ENCODE results near the gene MASTL. TPM values are rescaled to one million over a fixed set of nuclear protein-coding genes. Genes with fewer than 3 reads are reported as not detected.

The MASTL gene
- polyA plus RNA-seq, 3 donors: 0.65 to 4.9 (median 2.4) TPM

DNA sequence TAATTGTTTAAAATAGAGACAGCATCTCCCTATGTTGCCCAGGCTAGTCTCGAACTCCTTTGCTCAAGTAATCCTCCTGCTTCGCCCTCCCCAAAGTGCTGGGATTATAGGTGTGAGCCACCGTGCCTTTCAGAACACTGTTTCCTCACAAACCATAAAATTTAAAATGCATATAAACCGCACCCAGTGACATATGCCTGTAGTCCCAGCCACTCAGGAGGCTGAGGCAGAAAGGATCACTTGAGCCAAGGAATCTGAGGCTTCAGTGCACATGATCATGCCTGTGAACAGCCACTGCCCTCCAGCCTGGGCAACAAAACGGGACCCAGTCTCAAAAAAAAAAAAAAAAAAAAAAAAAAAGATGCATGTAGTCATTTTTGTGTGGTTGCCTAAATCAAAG is 48.7 kb downstream of the MASTL start:
- WGBS (ENCODE audit: insufficient coverage): 100% methylated on average over 4 of the region's 5 CpGs
- Histone ChIP-seq H4K20me1 (ENCODE audit: insufficient read depth, low read length) (no peaks in the 10 kb centered on the region), H3K36me3 (replicated peaks in 1 of 2; ENCODE audit: control insufficient read depth in 1 of 2, insufficient read depth in 2 of 2, low read length in 2 of 2) (peaks cover 84 to 96% of the 10 kb centered on the region in 2 donors), H3K4me3 (replicated peaks in 1 of 3; ENCODE audit: low read depth in 2 of 3, low read length in 3 of 3) (no peak overlapping the region), H2AFZ (ENCODE audit: insufficient read depth, low read depth, low read length, poor library complexity, severe bottlenecking) (no peak overlapping the region), H3K27me3 (ENCODE audit: control insufficient read depth in 2 of 2, insufficient read depth in 2 of 2, low read length in 2 of 2) (no peaks in the 10 kb centered on the region), H3K4me2 (replicated peaks; ENCODE audit: extremely low read depth, low read length, poor library complexity, severe bottlenecking) (no peak overlapping the region), H3K9ac (ENCODE audit: insufficient read depth, low read length, poor library complexity, severe bottlenecking) (no peak overlapping the region), H3K79me2 (ENCODE audit: insufficient read depth, low read length) (no peaks in the 10 kb centered on the region), H3K4me1 (ENCODE audit: control insufficient read depth in 1 of 2, insufficient read depth in 2 of 2, low read length in 2 of 2) (no peaks in the 10 kb centered on the region), H3K9me3 (replicated peaks in 1 of 2; ENCODE audit: control insufficient read depth in 1 of 2, insufficient read depth in 1 of 2, low read length in 2 of 2) (no peaks in the 10 kb centered on the region), H3K27ac (ENCODE audit: low read depth in 1 of 2, low read length in 2 of 2) (no peak overlapping the region)
- no peak for DNase-seq
- Mint-ChIP-seq H3K36me3 (peaks cover 66 to 93% of the 10 kb centered on the region in 2 donors), H3K4me3 (no peak overlapping the region), H3K4me1 (no peaks in the 10 kb centered on the region), H3K27me3 (ENCODE audit: low read depth in 3 of 3) (no peaks in the 10 kb centered on the region), H3K9me3 (peaks cover 0 to 2% (median 0%) of the 10 kb centered on the region in 7 donors), H3K27ac (no peak overlapping the region)
- intact Hi-C loops (cut with micrococcal nuclease): no loop called here
- TF ChIP-seq, protein P1, sequence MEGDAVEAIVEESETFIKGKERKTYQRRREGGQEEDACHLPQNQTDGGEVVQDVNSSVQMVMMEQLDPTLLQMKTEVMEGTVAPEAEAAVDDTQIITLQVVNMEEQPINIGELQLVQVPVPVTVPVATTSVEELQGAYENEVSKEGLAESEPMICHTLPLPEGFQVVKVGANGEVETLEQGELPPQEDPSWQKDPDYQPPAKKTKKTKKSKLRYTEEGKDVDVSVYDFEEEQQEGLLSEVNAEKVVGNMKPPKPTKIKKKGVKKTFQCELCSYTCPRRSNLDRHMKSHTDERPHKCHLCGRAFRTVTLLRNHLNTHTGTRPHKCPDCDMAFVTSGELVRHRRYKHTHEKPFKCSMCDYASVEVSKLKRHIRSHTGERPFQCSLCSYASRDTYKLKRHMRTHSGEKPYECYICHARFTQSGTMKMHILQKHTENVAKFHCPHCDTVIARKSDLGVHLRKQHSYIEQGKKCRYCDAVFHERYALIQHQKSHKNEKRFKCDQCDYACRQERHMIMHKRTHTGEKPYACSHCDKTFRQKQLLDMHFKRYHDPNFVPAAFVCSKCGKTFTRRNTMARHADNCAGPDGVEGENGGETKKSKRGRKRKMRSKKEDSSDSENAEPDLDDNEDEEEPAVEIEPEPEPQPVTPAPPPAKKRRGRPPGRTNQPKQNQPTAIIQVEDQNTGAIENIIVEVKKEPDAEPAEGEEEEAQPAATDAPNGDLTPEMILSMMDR (IDR thresholded peaks at IDR 0.05): no peak

DNA sequence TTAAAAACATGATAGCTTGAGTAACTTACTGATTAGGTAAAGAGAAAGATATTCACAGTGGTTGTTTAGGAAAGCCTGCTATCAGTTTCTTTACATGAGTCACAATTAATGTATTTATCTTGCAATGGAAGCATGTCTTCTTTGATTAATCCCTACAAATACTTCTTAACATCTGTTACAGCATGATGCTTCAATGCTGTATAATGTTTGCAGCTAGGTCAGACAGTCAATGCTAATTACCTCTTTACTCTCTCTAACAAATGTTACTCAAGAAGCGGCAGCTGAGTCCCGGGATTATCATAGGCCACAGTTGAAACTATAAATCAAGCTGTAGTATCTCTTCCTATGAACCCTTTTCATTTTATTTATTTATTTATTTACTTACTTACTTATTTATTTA is 52.2 kb downstream of the MASTL start:
- WGBS (ENCODE audit: insufficient coverage): no CpG with 5 or more reads among the region's 2 CpGs
- H3K4me3 Mint-ChIP-seq: no peak overlapping the region
- H3K9me3 Mint-ChIP-seq: peaks cover 0 to 2% (median 0%) of the 10 kb centered on the region in 7 donors
- TF ChIP-seq, protein P1 (IDR thresholded peaks at IDR 0.05): no peak
- no peak overlapping the region for H3K4me3 ChIP-seq (replicated peaks in 1 of 3; ENCODE audit: low read depth in 2 of 3, low read length in 3 of 3)
- no peaks in the 10 kb centered on the region for H3K79me2 ChIP-seq (ENCODE audit: insufficient read depth, low read length)
- no peak overlapping the region for H2AFZ ChIP-seq (ENCODE audit: insufficient read depth, low read depth, low read length, poor library complexity, severe bottlenecking)
- intact Hi-C loops (cut with micrococcal nuclease): no loop called here
- H3K36me3 ChIP-seq (replicated peaks in 1 of 2; ENCODE audit: control insufficient read depth in 1 of 2, insufficient read depth in 2 of 2, low read length in 2 of 2): peaks cover 92 to 99% of the 10 kb centered on the region in 2 donors
- H3K4me1 Mint-ChIP-seq: no peaks in the 10 kb centered on the region
- no peaks in the 10 kb centered on the region for H3K27me3 ChIP-seq (ENCODE audit: control insufficient read depth in 2 of 2, insufficient read depth in 2 of 2, low read length in 2 of 2)
- H3K36me3 Mint-ChIP-seq: peaks cover 77 to 96% of the 10 kb centered on the region in 2 donors
- no peak for DNase-seq
- H3K9me3 ChIP-seq (replicated peaks in 1 of 2; ENCODE audit: control insufficient read depth in 1 of 2, insufficient read depth in 1 of 2, low read length in 2 of 2): no peaks in the 10 kb centered on the region
- H3K4me2 ChIP-seq (replicated peaks; ENCODE audit: extremely low read depth, low read length, poor library complexity, severe bottlenecking): no peak overlapping the region
- no peaks in the 10 kb centered on the region for H3K4me1 ChIP-seq (ENCODE audit: control insufficient read depth in 1 of 2, insufficient read depth in 2 of 2, low read length in 2 of 2)
- H3K27ac ChIP-seq (ENCODE audit: low read depth in 1 of 2, low read length in 2 of 2): no peak overlapping the region
- no peak overlapping the region for H3K9ac ChIP-seq (ENCODE audit: insufficient read depth, low read length, poor library complexity, severe bottlenecking)
- peaks cover 6% of the 10 kb centered on the region for H4K20me1 ChIP-seq (ENCODE audit: insufficient read depth, low read length)
- H3K27me3 Mint-ChIP-seq (ENCODE audit: low read depth in 3 of 3): no peaks in the 10 kb centered on the region
- H3K27ac Mint-ChIP-seq: no peak overlapping the region

Measured in CD14-positive monocyte (primary cell).